ENCODE measurements around the gene KAT2A.

DNA sequence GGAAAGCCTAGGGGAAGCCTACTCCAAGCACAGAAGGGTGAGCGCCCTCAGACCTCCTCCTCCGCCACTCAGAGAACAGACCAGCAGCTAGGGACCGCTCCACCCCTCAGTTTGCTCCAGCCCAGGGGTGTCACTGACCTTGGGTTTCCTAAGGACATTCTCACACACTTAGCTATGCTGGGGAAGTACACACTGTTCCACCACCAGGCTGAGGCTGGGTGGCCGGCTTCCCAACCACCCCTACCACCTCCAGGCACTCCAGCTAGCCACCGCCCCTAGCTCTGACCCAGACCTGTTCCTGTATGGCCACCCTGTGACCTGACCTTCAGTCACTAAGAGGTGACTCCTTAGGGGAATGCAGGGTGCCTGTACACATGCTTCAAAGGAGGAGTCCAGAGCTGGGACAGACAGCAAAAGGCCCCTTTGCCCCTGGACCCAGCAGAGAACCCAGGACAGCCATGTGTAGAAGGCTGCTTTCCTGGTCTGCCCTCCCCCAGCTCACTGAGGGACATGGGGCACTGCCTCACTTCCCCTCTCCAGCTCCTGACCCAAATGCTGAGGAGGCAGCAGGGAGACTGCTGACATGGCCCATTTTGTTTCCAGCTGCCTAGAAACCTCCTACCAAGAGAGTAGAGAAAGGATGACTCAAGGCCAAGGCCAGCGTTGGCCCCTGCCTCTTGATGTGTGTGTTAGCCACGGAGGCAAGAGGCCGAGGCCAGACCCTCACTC, 8.1 kb upstream of the KAT2A start:
- TF ChIP-seq, protein P1, sequence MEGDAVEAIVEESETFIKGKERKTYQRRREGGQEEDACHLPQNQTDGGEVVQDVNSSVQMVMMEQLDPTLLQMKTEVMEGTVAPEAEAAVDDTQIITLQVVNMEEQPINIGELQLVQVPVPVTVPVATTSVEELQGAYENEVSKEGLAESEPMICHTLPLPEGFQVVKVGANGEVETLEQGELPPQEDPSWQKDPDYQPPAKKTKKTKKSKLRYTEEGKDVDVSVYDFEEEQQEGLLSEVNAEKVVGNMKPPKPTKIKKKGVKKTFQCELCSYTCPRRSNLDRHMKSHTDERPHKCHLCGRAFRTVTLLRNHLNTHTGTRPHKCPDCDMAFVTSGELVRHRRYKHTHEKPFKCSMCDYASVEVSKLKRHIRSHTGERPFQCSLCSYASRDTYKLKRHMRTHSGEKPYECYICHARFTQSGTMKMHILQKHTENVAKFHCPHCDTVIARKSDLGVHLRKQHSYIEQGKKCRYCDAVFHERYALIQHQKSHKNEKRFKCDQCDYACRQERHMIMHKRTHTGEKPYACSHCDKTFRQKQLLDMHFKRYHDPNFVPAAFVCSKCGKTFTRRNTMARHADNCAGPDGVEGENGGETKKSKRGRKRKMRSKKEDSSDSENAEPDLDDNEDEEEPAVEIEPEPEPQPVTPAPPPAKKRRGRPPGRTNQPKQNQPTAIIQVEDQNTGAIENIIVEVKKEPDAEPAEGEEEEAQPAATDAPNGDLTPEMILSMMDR (IDR thresholded peaks at IDR 0.05): no peak
- TF ChIP-seq POLR2A (IDR thresholded peaks at IDR 0.05) (no peak), POLR2AphosphoS5 (IDR thresholded peaks at IDR 0.05; ENCODE audit: insufficient read depth in 1 of 2, low read depth in 1 of 2) (peak; percentile 12 to 45)
